Measurements from ENCODE around the gene RBMS1.

DNA sequence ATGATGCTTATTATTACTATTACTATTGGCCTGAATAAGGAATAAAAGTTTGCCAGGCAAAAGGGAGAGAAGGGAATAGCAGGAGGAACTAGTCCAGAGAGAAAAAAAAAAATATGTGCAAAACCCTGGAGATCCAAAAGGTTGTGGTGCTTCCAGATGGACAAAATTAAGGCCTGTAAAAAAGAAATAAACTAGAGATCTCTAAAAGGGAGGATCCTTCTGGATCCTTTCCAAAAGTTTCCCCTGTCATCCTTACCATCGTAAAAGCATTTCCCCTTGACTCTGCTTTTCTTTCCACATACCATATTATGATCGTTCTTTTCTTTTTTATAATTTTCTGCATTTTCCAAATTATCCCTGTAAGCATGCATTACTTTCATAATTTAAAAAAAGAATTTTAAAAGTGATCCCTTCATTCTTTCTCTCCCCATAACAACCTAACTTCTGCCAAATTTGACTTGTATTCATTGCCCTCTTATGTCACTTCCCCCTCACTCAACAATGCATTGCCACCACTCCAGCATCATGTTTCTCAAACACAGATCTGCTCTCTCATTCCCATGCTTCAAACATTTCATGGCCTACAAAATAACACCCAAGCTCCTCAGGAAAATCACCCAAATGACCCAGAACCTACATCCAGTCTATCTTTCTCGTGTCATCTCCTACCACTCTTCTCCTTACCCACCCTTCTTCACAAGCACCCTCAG, 40.3 kb downstream of the RBMS1 start:
- TF ChIP-seq CTCF (optimal IDR thresholded peaks at IDR 0.05 in 1 of 3, IDR thresholded peaks at IDR 0.05 in 1 of 3, conservative IDR thresholded peaks at IDR 0.05 in 1 of 3; ENCODE audit: extremely low read depth in 1 of 3, insufficient read depth in 2 of 3, low read length in 3 of 3): no peak
- no peak for TF ChIP-seq EZH2 (IDR thresholded peaks at IDR 0.05; ENCODE audit: low read length)

Measured in keratinocyte (primary cell).